Activated B cell treated with CpG ODN at 0.5 μM for 24 hours (primary cell): ENCODE results near the gene DMRTB1. TPM values are rescaled to one million over a fixed set of nuclear protein-coding genes. Genes with fewer than 3 reads are reported as not detected.

Experiments used
- ATAC-seq: fragments of 200-7000 bp; cut with Tn5 transposase; one replicate; pipeline ENCODE4 v1.10.0; 2021; ENCODE audit warnings: low read depth, mild to moderate bottlenecking, moderate library complexity
- CTCF ChIA-PET: fragments of 350-600 bp; sonication (Branson Sonifier 250); formaldehyde crosslinking; loops from one replicate; lab custom pipeline; 2021; ENCODE audit warnings: antibody characterized with exemption; lab: Charles Lee
- POLR2A ChIA-PET: fragments of 350-600 bp; sonication (Branson Sonifier 250); formaldehyde crosslinking; loops from one replicate; lab custom pipeline; 2021; ENCODE audit warnings: antibody characterized with exemption; lab: Charles Lee
- DNase-seq: peaks from one replicate; pipeline ENCODE4 v3.0.0; 2022
- H3K27ac Mint-ChIP-seq: one replicate; pipeline ENCODE4 v1.8.0; 2020; ENCODE audit warnings: mixed read lengths
- H3K27me3 Mint-ChIP-seq: one replicate; pipeline ENCODE4 v1.8.0; 2021; ENCODE audit warnings: mixed read lengths
- H3K36me3 Mint-ChIP-seq: one replicate; pipeline ENCODE4 v1.8.0; 2021; ENCODE audit warnings: low read depth, mixed read lengths
- H3K4me1 Mint-ChIP-seq: one replicate; pipeline ENCODE4 v1.8.0; 2021; ENCODE audit warnings: mixed read lengths
- H3K4me3 Mint-ChIP-seq: one replicate; pipeline ENCODE4 v1.8.0; 2020; ENCODE audit warnings: mild to moderate bottlenecking, mixed read lengths
- H3K9me3 Mint-ChIP-seq: one replicate; pipeline ENCODE4 v1.8.0; 2020; ENCODE audit warnings: mixed read lengths
- intact Hi-C: fragments of 100-400 bp; cut with micrococcal nuclease; formaldehyde crosslinking; loops from one replicate; pipeline ENCODE4 v1.15.1; 2024
- total RNA-seq: library from RNA; stranded (reverse); gene quantifications from 2 replicates; pipeline ENCODE4 v1.2.3, GENCODE V29; 2022
- TF ChIP-seq, protein P1 (sequence below): fragments of 200-600 bp; IDR thresholded peaks from one replicate; pipeline ENCODE4 v1.8.0; 2022; ENCODE audit warnings: antibody characterized with exemption, mild to moderate bottlenecking

The DMRTB1 gene
- total RNA-seq, 1 donor from 2014 or later, result not detected

- Mint-ChIP-seq H3K4me3 (no peak overlapping the region), H3K27ac (no peak overlapping the region), H3K4me1 (peaks cover 4% of the 10 kb centered on the region), H3K36me3 (no peaks in the 10 kb centered on the region), H3K9me3 (no peaks in the 10 kb centered on the region), H3K27me3 (peaks cover 33% of the 10 kb centered on the region)
- intact Hi-C loops, result loop anchor here (5.0 kb wide), 1 partner anchor 472 kb away; no protein-coding TSS in a partner anchor
- ATAC-seq (no peak), DNase-seq (peak; percentile 36)
- ChIA-PET POLR2A (no interaction called here), CTCF (no interaction called here)
- TF ChIP-seq, protein P1, sequence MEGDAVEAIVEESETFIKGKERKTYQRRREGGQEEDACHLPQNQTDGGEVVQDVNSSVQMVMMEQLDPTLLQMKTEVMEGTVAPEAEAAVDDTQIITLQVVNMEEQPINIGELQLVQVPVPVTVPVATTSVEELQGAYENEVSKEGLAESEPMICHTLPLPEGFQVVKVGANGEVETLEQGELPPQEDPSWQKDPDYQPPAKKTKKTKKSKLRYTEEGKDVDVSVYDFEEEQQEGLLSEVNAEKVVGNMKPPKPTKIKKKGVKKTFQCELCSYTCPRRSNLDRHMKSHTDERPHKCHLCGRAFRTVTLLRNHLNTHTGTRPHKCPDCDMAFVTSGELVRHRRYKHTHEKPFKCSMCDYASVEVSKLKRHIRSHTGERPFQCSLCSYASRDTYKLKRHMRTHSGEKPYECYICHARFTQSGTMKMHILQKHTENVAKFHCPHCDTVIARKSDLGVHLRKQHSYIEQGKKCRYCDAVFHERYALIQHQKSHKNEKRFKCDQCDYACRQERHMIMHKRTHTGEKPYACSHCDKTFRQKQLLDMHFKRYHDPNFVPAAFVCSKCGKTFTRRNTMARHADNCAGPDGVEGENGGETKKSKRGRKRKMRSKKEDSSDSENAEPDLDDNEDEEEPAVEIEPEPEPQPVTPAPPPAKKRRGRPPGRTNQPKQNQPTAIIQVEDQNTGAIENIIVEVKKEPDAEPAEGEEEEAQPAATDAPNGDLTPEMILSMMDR, result no peak
Measured at GRCh38 chr1:53485478-53486394, 26.5 kb downstream of the DMRTB1 start.

DNA sequence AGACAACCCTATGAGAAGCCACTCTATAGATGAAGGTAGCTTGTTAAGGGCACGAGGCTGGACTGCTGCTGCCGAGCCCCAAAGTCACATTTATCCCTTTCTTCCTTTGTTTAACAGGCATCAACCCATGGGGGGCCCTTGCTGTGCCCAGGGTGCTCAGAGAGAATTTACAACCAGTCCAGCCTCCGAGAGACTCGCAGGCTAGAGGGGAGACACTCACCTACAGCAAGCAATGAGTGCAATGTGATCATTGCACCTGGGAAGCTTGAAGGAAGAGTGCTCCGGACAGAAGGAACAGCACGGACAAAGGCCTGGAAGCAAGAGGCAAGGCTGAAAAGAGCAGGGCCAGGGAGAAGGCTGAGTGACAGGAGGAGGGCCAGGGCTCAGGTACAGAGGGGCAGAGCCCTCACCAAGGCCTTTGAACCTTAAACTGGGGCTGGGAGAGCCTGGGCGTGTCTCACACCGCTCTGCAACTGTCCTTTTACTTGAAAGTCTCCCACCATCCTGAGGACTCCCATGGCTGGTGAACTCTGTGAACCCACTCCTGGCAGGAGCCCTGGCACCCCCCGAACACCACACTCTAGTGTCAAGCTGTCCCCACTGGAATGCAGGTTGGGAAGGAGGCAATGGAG is 27.3 kb downstream of the DMRTB1 start:
- Mint-ChIP-seq H3K27me3 (peaks cover 33% of the 10 kb centered on the region), H3K4me3 (no peak overlapping the region), H3K9me3 (no peaks in the 10 kb centered on the region), H3K27ac (no peak overlapping the region), H3K4me1 (peaks cover 4% of the 10 kb centered on the region), H3K36me3 (no peaks in the 10 kb centered on the region)
- ATAC-seq (no peak), DNase-seq (no peak)
- POLR2A ChIA-PET, result interaction anchor here (0.6 kb wide), 1 partner anchor 218 kb away, joined by 5 read pairs; no protein-coding TSS in a partner anchor
- CTCF ChIA-PET, result no interaction called here
- intact Hi-C loops, result loop anchor here (5.0 kb wide), 1 partner anchor 471 kb away; no protein-coding TSS in a partner anchor
- TF ChIP-seq, protein P1, result no peak

- no peak overlapping the region for H3K4me3 Mint-ChIP-seq
- H3K27me3 Mint-ChIP-seq, result peaks cover 25% of the 10 kb centered on the region
- intact Hi-C loops, result no loop called here
- POLR2A ChIA-PET, result no interaction called here
- H3K27ac Mint-ChIP-seq, result no peak overlapping the region
- no peak for ATAC-seq
- peaks cover 3% of the 10 kb centered on the region for H3K4me1 Mint-ChIP-seq
- DNase-seq, result no peak
- TF ChIP-seq, protein P1, result no peak
- H3K36me3 Mint-ChIP-seq, result no peaks in the 10 kb centered on the region
- H3K9me3 Mint-ChIP-seq, result no peaks in the 10 kb centered on the region
- CTCF ChIA-PET, result no interaction called here
Measured at GRCh38 chr1:53490351-53490750, 31.2 kb downstream of the DMRTB1 start.

DNA sequence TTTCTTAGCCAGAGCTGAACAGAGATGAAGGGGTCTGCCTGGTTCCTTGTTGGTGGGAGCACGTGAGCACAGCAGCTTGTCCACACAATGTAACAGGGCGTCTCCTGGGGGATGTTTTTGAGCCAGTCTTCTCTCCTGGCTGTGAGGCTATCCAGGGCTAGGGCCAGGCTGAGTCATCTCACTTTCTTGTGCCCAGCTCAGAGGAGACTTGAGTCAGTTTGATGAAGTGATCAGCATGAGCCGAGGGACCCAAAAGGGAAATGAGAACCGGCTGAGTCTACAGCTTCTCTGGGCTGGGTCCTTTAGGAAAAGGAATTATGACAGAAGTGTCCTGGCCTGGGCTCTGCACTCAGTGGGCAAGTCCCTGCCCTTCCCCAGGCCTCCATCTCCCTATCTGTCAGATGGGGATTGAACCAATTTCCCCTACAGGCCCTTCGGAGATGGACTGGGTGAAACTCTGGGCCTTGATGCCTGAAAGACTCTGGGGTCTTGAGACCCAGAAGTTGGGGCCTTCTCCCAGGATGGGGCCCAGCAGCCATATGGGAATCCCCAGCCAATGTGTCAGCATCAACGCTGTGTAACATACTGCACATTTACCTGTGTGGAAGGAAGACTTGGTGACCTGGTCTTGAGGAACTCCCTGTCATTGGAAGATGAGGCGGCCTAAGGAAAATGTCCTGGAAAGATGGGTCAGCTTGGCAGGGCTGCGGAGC is 36.6 kb downstream of the DMRTB1 start:
- H3K27me3 Mint-ChIP-seq, result peaks cover 10% of the 10 kb centered on the region
- CTCF ChIA-PET, result no interaction called here
- TF ChIP-seq, protein P1, result no peak
- intact Hi-C loops, result no loop called here
- H3K27ac Mint-ChIP-seq, result no peak overlapping the region
- H3K4me1 Mint-ChIP-seq, result no peaks in the 10 kb centered on the region
- ATAC-seq (no peak), DNase-seq (no peak)
- no peaks in the 10 kb centered on the region for H3K36me3 Mint-ChIP-seq
- H3K4me3 Mint-ChIP-seq, result no peak overlapping the region
- H3K9me3 Mint-ChIP-seq, result no peaks in the 10 kb centered on the region
- POLR2A ChIA-PET, result no interaction called here
